ENCODE results near the gene LPP.

GRCh38 chr3:188863999-188864406 lies 710.0 kb downstream of the LPP start:
- TF ChIP-seq CTCF (IDR thresholded peaks at IDR 0.05) (no peak), ZFX (IDR thresholded peaks at IDR 0.05; ENCODE audit: borderline replicate concordance) (no peak)

Measured in 22Rv1 (cell line).